OCI-LY1 (cell line): ENCODE data around the gene CD33.

Experiments used
- H2AFZ ChIP-seq: fragments of 200-600 bp; sonication (generic), shearing (Covaris generic); 2 replicates; pipeline ENCODE4 v1.6.0; 2014; ENCODE audit warnings: antibody characterized with exemption, mild to moderate bottlenecking, low read length
- H3F3A ChIP-seq: fragments of 200-600 bp; sonication (generic), shearing (Covaris generic); 2 replicates; pipeline ENCODE4 v1.6.0; 2014; ENCODE audit warnings: mild to moderate bottlenecking, antibody characterized with exemption, low read length, moderate library complexity; ENCODE audit not compliant: insufficient read depth
- H3K27ac ChIP-seq: fragments of 200-600 bp; sonication (generic); 2 replicates; pipeline ENCODE4 v1.5.1; 2014; ENCODE audit warnings: low read length, mixed run types, mild to moderate bottlenecking, low read depth; ENCODE audit not compliant: poor library complexity, severe bottlenecking
- H3K27me3 ChIP-seq: fragments of 200-600 bp; sonication (generic); 2 replicates; pipeline ENCODE4 v1.6.0; 2014; ENCODE audit warnings: antibody characterized with exemption, mild to moderate bottlenecking, low read length, moderate library complexity; ENCODE audit not compliant: insufficient read depth
- H3K36me3 ChIP-seq: fragments of 200-600 bp; sonication (generic); 2 replicates; pipeline ENCODE4 v1.6.1; 2014; ENCODE audit warnings: mild to moderate bottlenecking, antibody characterized with exemption, low read length, moderate library complexity, mixed read lengths; ENCODE audit not compliant: insufficient read depth
- H3K4me1 ChIP-seq: fragments of 200-600 bp; sonication (generic); 2 replicates; pipeline ENCODE4 v1.5.1; 2014; ENCODE audit warnings: mild to moderate bottlenecking, low read length, moderate library complexity; ENCODE audit not compliant: insufficient read depth, severe bottlenecking
- H3K4me2 ChIP-seq: fragments of 200-600 bp; sonication (generic), shearing (Covaris generic); 2 replicates; pipeline ENCODE4 v1.6.1; 2014; ENCODE audit warnings: low read length
- H3K4me3 ChIP-seq: fragments of 200-600 bp; sonication (generic); 2 replicates; pipeline ENCODE4 v1.5.1; 2014; ENCODE audit warnings: low read length, low read depth, mild to moderate bottlenecking, mixed read lengths; ENCODE audit not compliant: poor library complexity, severe bottlenecking
- H3K79me2 ChIP-seq: fragments of 200-600 bp; shearing (Covaris generic); 2 replicates; pipeline ENCODE4 v1.6.1; 2016; ENCODE audit warnings: mixed run types, low read length, mixed read lengths; ENCODE audit not compliant: insufficient read depth
- H3K9ac ChIP-seq: fragments of 200-600 bp; sonication (generic), shearing (Covaris generic); 2 replicates; pipeline ENCODE4 v1.6.1; 2014; ENCODE audit warnings: mild to moderate bottlenecking, low read length, mixed read lengths
- H3K9me2 ChIP-seq: fragments of 200-600 bp; sonication (generic), shearing (Covaris generic); 2 replicates; pipeline ENCODE4 v1.6.1; 2014; ENCODE audit warnings: low read depth, mild to moderate bottlenecking, low read length, mixed read lengths
- H3K9me3 ChIP-seq: fragments of 200-600 bp; shearing (Covaris generic); 2 replicates; pipeline ENCODE4 v1.6.1; 2014; ENCODE audit warnings: low read length, mixed read lengths
- H4K20me1 ChIP-seq: fragments of 200-600 bp; sonication (generic), shearing (Covaris generic); 2 replicates; pipeline ENCODE4 v1.6.0; 2016; ENCODE audit warnings: mild to moderate bottlenecking, low read length; ENCODE audit not compliant: insufficient read depth
- EZH2 ChIP-seq: fragments of 200-600 bp; sonication (generic), shearing (Covaris generic); IDR thresholded peaks from 2 replicates; pipeline ENCODE4 v1.8.0; 2017; ENCODE audit warnings: borderline replicate concordance, mixed run types, mild to moderate bottlenecking, antibody characterized with exemption, low read length, moderate library complexity, mixed read lengths
- TF ChIP-seq, protein P1 (sequence below): fragments of 200-600 bp; sonication (generic), shearing (Covaris generic); IDR thresholded peaks from 2 replicates; pipeline ENCODE4 v1.5.1; 2017; ENCODE audit warnings: mild to moderate bottlenecking, antibody characterized with exemption, low read length, moderate library complexity, mixed read lengths

Gene CD33

DNA sequence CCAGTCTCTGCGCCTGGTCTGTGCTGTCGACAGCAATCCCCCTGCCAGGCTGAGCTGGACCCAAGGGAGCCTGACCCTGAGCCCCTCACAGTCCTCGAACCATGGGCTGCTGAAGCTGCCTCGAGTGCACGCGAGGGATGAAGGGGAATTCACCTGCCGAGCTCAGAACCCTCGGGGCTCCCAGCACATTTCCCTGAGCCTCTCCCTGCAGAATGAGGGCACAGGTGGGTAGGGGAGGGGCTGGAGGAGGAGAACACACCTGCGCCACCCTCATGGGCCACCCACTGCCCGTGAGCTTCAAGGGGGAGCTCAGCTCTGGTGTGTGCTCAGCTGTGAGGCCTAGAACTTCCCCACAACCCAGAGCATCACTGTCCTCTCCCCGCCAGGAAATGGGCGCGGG, 38.6 kb upstream of the CD33 start:
- no peaks in the 10 kb centered on the region for H3K79me2 ChIP-seq
- H3K4me1 ChIP-seq, result no peaks in the 10 kb centered on the region
- H3K27me3 ChIP-seq, result no peaks in the 10 kb centered on the region
- H3K9me3 ChIP-seq, result no peaks in the 10 kb centered on the region
- no peak overlapping the region for H3K9ac ChIP-seq
- no peak overlapping the region for H2AFZ ChIP-seq
- no peaks in the 10 kb centered on the region for H3F3A ChIP-seq
- no peak overlapping the region for H3K4me3 ChIP-seq
- H3K4me2 ChIP-seq, result no peak overlapping the region
- H4K20me1 ChIP-seq, result no peaks in the 10 kb centered on the region
- H3K36me3 ChIP-seq, result no peaks in the 10 kb centered on the region
- H3K9me2 ChIP-seq, result no peaks in the 10 kb centered on the region
- H3K27ac ChIP-seq, result no peak overlapping the region
- TF ChIP-seq, protein P1, sequence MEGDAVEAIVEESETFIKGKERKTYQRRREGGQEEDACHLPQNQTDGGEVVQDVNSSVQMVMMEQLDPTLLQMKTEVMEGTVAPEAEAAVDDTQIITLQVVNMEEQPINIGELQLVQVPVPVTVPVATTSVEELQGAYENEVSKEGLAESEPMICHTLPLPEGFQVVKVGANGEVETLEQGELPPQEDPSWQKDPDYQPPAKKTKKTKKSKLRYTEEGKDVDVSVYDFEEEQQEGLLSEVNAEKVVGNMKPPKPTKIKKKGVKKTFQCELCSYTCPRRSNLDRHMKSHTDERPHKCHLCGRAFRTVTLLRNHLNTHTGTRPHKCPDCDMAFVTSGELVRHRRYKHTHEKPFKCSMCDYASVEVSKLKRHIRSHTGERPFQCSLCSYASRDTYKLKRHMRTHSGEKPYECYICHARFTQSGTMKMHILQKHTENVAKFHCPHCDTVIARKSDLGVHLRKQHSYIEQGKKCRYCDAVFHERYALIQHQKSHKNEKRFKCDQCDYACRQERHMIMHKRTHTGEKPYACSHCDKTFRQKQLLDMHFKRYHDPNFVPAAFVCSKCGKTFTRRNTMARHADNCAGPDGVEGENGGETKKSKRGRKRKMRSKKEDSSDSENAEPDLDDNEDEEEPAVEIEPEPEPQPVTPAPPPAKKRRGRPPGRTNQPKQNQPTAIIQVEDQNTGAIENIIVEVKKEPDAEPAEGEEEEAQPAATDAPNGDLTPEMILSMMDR, result no peak
- TF ChIP-seq EZH2, result no peak

DNA sequence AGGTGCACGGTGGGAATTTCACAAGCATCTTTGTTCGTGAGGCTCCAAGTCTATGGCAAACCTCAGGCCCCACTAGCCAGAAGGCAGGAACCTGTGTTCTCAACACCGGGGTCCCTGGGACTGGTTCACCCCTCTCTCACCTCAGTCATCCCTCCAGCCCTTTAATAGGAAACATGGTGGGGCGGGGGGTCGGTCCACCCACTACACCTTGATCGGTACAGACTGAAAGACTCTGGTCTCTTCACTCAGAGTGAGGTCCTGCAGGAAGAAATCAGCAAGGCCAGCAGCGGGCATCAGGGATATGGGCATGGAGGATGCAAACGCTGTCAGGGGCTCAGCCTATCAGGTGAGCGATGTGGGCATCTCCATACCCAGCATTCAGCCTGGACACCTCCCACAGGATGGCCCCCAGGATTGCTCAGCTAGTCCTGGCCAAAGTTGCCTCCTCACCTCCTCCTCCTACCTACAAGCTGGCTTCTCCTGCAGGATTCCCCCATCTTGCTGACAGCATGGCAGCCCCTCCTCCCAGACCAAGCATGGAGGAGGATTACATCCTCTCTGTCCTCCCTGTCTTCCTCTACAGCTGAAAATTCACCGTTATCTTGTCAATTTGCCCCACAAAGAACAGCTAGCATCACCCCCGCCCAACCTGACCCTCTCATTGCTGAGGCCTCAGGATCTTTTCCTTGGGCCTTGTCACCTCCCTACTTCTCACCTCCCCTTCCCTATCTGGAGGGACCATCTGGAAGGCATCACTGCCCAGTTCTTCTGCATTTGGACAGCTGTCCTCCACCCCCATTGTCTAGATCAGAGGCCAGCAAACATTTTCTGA, 37.3 kb upstream of the CD33 start:
- Histone ChIP-seq H3K9me2 (no peaks in the 10 kb centered on the region), H3K79me2 (no peaks in the 10 kb centered on the region), H4K20me1 (no peaks in the 10 kb centered on the region), H3K9ac (no peak overlapping the region), H3K4me3 (no peak overlapping the region), H3K27me3 (no peaks in the 10 kb centered on the region), H3F3A (no peaks in the 10 kb centered on the region), H3K9me3 (no peaks in the 10 kb centered on the region), H3K4me1 (no peaks in the 10 kb centered on the region), H2AFZ (no peak overlapping the region), H3K36me3 (no peaks in the 10 kb centered on the region), H3K27ac (no peak overlapping the region), H3K4me2 (no peak overlapping the region)
- TF ChIP-seq, protein P1, result no peak

DNA sequence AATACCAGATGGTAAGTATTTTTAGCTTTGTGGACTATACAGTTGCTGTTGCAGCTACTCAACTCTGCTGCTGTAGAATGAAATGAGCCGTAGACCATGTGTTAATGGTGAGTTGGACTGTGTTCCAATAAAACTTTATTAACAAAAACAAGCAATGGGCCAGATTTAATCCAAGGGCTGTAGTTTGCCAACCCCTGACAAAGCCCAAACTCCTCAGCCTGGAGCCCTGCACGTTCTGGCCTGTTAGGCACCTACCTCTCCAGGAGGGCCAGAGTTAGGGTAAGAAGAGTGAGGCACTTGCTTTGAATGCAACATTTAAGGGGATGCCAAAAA, 36.7 kb upstream of the CD33 start:
- Histone ChIP-seq H3F3A (no peaks in the 10 kb centered on the region), H3K4me2 (no peak overlapping the region), H3K27me3 (no peaks in the 10 kb centered on the region), H3K9me3 (no peaks in the 10 kb centered on the region), H3K36me3 (no peaks in the 10 kb centered on the region), H3K4me1 (no peaks in the 10 kb centered on the region), H3K9me2 (no peaks in the 10 kb centered on the region), H3K27ac (no peak overlapping the region), H3K79me2 (no peaks in the 10 kb centered on the region), H3K4me3 (no peak overlapping the region), H2AFZ (no peak overlapping the region), H3K9ac (no peak overlapping the region), H4K20me1 (no peaks in the 10 kb centered on the region)
- TF ChIP-seq, protein P1, result no peak
- no peak for TF ChIP-seq EZH2
